IPS DF 4.7 (cell line): Measurements from ENCODE around the gene VPS45.
"Not testable (repeated sequence)": the region's sequence is repeated elsewhere in the genome, so short reads cannot be mapped to it uniquely, and the experiment has no call there.

Experiments used
- DNase-seq: peaks from one replicate; pipeline ENCODE4 v3.0.0-alpha.2; 2013; ENCODE audit warnings: low spot score; ENCODE audit errors: extremely low read depth

The VPS45 gene

DNA sequence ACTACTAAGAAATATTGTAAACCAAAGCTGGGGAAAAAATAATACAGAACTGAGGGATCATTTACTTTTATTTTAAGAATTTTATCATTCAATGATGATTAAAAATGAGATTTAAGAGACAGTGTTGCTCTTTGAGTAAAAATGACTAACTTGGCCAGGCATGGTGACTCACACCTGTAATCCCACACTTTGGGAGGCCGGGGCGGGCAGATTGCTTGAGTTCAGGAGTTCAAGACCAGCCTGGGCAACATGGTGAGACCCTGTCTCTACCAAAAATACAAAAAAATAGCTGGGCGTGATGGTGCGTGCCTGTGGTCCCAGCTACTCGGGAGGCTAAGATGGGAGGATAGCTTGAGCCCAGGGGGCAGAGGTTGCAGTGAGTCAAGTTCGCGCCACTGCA is 60.3 kb downstream of the VPS45 start:
- DNase-seq: no peak

DNA sequence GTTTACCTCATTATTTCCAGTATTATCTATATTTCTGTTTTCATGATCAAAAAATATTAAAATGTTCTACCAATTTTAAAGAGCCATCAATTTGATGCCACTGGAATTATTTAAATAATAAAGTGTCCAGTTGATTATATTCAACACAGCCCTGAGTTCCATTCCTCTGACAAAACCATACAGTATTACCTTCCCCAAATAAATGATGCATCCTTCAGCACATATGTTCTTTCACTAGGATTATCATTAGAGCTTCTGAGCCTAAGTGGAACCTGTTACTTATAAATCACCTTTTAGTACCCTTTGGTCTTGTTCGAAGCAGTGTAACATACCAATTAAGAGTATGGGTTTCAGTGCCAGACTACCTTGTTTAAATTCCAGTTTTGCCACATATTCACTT is 64.8 kb downstream of the VPS45 start:
- no peak for DNase-seq

DNA sequence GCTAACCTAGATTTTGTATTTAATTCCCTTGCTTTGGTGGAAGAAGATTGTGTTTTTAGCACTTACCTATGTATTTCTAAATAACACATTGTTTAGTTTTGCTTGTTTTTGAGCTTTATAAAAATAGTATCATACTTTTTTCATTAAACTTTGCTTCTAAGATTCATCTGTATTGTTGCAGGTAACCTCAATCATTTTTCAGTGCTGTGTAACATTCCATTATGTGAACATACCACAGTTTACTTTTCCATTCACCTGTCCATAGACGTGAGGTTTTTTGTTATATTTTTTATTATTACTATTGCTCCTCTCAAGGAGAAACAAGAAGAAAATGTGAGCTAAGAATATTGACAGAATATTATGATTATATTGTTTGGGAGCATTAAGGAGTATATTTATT is 67.0 kb downstream of the VPS45 start:
- DNase-seq: no peak

DNA sequence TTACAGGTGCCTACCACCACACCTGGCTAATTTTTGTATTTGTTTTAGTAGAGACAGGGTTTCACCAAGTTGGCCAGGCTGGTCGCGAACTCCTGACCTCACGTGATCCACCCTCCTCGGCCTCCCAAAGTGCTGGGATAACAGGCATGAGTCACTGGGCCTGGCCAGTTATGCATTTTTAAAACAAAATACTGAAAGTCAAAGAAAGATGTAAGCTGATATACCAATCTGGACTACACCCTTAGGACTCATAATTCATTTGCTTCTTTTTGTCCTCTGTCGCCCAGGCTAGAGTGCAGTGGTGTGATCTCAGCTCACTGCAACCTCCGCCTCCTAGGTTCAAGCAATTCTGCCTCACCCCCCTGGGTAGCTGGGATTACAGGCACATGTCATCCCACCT is 67.8 kb downstream of the VPS45 start:
- DNase-seq: not testable (repeated sequence)

DNA sequence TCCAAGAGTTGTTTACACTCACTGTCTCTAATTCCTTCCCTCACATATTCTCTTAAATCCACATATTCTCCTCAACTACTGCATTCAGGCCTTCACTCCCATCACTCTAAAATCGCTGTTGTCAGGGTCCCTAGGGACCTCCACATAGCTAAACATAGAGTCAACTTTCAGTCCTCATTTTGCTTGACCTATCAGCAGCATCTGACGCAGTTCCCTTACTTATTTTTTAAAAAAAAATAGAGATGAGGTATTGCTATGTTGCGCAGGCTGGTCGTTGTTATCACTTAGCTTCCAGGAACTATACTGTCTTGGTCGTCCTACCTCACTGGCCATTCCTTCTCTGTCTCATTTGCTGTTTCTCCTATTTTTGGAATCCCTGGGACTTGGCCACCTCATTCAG is 70.5 kb downstream of the VPS45 start:
- no peak for DNase-seq

DNA sequence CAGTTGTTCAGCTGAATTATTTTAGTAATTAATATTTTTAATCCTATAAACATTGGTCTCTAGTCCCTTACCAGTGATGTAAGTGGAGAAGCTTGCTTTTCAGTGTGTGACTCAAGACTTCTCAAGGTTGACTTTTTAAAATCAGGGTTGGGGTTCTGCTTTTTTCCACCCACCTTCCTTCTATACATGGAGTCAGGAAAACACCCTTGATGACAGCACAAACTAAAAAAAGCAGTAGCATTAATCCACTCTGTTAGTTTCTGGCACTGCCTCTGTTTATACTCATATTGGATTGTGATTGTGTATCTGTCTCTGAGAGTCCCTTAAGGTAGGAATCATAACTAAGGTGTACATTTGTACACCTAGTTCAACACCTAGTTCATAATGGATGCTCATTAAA is 73.9 kb downstream of the VPS45 start:
- DNase-seq: no peak

DNA sequence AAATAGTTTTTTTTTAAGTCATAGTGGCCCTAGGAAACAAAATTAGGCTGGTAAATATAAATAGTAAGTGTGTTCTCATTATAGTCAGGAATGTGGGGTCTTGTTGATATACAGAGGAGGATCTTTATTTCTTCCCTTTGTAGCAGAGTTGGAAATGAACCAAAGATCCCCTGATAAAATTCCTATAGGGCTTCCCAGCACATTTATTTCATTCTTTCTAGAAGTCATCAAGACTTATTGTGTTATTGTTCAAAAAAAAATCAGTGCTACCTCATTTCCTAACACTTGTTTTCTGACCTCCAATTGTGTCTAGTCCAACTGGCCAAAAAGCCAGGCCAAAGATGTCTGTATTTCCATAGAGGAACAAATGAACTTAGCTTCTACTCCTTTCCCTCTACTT is 74.5 kb downstream of the VPS45 start:
- DNase-seq: no peak

DNA sequence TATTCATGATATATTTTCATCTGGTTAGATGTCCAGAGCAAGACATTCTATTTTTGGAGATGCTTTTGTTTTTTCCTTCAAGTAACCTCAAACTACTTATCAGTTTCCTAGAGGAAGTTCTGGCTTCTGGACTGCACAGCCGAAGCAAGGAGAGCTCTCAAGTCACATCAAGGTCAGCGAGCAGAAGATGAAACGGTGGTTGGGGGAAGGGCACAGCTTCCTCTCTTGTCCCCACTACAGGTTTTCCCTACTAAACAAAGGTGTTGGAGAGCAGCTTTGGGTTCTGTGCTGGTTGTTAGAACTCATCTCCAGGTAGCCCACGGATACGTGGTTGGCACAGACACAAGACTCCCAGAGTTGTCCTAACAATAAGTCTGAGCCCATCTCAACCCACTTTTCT is 77.0 kb downstream of the VPS45 start:
- no peak for DNase-seq

DNA sequence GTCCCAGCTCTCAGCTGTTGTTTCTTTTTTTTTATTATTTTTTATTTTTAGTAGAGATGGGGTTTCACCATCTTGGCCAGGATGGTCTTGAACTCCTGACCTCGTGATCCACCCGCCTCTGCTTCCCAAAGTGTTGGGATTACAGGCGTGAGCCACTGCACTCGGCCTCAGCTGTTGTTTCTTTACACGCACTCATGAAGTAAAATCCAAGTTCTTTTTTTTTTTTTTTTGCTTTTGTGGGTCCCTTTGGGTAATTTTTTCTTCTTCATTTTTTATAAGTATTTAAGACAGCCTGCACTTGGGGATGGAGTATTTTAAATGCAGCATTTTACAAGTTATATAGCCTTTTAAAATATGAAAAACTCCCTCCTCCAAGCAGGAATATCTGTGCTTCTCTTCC is 78.4 kb downstream of the VPS45 start:
- DNase-seq: not testable (repeated sequence)

DNA sequence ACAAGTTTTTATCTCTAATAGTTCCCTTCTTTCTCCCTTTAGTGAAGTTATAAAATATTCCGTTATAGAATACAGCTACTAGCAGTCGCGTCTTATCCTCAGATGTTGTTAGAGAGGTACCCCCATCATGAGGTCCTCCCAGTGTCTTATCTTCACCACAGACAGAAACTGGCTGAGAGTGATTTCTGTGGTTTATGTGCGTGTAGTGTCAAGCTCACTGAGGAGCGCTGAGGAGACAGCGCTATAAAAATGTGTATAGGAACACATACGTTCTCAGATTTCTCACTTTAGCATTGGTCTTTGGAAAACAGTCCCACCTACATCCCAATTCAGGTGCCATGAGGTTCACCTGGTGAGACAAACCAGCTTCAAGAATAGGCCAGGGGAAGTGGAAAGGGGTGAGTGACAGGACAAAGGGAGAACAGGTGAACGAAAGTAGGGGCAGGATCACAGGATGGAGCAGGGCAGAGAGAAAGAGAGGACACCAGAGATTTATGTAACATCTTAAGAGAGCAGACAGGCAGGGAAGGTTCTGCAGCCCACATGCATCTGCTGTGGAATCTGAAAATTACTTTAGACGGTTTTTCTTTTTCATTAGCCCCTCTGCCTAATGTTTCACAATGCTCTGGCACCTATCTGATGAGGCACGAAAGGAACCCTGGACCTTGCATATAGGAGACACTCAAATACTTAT is 79.4 kb downstream of the VPS45 start:
- DNase-seq: no peak

DNA sequence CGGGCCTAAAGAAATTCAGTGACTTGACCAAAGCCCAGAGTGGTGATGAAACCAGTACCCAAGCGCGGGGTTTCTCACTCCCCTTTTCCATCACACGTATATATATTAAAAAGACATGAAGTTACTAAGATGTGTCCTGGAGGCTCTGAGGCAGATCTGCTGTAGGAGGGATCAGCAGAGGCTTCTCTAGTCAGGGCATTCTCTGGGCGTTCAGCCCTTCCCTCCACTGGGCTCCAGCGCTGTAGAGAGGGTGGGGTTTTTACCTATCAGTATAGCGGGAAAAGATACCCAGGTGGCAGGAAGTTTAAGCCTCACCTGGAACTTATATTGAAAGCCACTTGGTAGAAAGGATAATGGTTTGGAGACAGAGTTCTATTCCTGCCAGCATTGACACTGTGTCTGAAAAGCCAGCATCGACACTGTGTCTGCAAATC is 81.3 kb downstream of the VPS45 start:
- DNase-seq: no peak

DNA sequence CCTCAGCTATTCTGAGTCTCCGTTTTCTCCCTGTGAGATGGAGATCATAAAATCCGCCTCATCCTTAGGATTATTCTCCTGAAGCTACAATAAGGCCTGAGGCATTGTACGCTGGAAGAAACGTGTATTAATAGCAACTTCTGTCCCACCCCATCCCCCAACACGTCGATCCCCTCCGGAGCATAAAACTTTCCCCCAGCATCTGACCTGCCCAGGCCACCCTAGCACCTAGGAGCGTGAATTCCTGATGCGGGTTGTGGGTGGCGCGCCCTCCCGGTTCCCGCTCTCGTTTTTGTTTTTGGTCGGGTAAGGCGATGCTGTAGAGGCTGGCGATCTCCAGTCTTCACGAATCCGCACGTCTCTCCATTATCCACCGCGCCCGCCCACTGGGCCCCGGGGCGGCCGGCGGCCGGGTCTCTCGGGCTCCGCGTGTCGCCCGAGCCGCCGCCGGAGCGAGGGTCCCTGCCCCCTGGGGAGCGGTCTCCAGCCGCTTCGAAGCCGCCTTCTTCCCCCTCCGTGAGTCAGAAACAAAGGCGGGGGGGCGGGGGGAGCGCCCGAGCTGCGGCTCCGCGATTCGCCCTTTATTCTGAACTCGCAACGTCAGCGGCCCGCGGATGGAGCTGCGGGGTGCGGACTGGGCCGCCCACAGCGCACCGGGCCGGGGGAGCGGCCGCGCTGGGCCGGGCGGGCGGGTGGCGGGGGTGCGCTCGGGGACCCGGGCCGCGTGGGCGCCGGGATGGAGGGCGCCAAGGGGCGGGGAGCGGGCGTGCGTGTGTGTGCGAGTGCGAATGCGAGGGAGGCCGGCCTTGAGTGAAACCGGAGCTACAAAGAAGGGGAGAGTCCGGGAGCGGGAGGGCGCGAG is 81.9 kb downstream of the VPS45 start, which contains the start of gene PLEKHO1:
Gene PLEKHO1 (plus strand): TSS at position 646 of the 862 bp plus-strand sequence. CDS start 342 bp downstream, outside the sequence.
- no peak for DNase-seq

DNA sequence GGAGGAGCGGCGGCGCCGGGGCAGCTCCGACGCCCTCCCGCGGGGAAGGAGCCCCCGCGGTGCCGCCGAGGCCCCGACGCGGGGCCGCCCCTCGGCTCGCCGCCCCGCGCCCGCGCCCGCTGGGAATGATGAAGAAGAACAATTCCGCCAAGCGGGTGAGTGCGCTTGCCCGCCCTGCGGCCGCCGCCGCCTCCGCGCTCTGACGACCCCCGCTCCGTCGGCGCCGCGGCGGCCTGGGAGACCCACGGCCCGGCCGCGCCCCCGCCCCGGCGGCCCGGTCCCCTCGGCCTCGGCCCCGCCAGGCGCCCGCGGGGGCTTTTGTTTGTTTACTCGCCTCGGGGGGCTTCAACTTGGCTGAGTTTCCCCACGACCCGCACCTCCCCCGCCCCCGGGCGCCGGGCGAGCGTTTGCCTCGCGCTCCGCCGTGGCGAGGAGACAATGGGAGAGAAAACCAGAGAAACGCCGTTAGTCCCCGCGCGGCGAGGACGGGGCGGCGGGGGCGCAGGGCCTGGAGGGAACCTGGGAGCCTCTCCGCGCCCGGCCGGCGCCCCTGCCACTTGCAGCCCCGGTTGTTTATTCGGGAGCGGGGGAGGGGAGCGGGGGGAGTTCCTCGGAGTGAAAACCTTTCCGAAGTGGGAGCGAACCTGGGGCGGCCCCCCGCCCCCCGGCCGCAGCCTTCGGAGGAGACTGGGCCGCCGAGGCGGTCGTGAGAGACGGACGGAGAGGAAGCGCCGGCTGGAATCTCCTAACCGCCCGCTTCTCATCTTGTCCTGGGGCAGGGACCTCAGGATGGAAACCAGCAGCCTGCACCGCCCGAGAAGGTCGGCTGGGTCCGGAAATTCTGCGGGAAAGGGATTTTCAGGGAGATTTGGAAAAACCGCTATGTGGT is 82.8 kb downstream of the VPS45 start:
- DNase-seq: no peak

DNA sequence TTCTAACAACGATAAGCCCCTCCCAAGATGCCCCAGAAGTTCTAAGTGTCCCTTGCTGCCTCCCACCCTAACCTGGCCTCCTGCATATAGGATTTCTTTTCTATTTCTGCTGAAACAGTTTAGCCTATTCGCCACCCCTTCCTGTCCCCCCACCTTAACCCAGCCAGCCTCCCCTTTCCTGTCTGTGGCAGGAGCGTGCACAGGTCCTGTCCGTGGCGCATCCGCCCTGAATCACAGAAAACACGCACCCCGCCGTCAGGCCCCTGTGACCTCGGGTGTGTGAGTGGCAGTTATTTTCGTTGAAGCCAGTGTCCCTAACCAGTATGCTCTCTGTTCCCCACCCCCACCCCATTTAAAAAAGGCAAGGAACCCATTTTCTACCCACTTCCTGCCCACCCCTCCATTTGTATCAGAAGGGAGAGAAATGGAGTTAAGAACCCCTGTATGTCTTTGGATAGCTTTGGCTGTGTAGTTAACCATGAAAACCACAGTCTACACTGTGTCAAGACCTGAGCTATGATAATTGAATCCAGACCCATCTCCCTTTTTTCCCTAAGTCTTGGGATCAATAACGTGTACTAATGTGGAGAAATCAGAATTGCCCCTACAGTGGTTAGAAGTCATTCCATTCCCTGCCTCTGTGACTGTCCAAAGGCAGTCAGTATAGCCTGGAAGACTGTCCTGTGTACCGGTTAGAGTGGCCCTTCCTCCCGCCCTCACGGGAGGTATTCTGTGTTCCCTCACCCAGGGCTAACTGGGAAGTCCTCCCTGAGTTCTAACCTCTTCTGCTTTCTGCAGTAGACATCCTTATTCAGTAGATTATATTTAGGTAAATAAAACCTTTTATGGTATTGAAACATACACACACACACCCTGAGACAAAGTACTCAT is 84.0 kb downstream of the VPS45 start:
- no peak for DNase-seq

DNA sequence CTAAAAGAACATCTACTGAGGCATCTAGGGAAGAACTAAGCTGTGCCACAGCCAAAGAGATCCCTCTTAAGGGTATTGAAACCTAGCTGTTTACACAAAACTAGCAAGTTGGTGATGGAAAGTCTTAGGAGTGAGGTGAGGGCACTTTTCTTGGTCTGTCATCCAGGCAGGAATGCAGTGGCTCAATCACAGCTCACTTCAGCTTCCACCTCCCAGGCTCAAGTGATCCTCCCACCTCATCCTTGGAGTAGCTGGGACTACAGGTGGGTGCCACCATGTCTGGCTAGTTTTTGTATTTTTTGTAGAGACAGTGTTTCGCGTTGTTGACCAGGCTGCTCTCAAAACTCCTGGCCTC is 84.6 kb downstream of the VPS45 start:
- no peak for DNase-seq

DNA sequence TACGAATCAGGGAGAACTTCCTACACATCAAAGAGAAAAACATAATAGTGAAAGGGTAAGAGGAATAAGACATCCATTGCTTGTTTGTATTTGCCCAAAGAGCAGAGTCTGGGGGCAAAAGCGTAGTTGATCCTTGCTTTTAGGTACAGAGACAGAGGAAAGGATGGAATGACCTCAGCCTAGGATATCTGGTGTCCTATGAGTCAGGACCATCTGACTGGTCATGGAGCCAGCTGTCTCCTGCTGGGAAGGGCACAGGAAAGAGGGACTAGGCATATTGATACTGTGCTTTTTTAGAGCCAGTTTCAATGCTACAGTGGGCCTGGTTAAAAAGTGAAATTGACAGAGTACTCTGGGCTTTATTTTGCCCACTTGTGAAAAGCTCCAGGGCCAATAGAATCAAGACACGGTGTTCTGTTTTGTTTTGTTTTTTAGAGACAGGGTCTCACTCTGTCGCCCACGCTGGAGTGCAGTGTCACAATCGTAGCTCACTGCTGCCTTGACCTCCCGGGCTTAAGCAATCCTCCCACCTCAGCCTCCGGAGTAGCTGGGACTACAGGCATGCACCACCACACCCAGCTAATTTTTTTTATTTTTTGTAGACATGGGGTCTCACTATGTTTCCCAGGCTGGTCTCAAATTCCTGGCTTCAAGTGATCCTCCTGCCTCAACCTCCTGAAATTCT is 85.3 kb downstream of the VPS45 start:
- no peak for DNase-seq

DNA sequence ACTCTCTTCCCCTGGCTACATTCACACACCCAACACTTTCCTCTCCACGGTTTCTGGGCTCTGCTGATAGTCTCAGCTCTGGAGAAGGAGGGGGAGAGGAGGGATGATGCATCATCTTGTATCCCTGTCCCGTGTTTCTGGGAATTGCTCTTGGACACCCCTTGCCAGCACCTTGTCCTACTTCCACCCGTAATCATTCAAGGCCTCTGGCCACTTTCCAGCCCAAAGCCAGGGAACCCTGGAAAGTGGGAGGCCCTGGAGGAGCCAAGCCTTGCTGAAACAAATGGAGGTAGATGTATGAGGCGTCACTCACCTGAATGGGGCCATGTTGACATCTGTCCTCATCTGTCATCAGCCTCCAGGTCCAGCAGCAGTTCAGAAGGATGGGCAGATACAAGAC is 86.6 kb downstream of the VPS45 start:
- DNase-seq: no peak

DNA sequence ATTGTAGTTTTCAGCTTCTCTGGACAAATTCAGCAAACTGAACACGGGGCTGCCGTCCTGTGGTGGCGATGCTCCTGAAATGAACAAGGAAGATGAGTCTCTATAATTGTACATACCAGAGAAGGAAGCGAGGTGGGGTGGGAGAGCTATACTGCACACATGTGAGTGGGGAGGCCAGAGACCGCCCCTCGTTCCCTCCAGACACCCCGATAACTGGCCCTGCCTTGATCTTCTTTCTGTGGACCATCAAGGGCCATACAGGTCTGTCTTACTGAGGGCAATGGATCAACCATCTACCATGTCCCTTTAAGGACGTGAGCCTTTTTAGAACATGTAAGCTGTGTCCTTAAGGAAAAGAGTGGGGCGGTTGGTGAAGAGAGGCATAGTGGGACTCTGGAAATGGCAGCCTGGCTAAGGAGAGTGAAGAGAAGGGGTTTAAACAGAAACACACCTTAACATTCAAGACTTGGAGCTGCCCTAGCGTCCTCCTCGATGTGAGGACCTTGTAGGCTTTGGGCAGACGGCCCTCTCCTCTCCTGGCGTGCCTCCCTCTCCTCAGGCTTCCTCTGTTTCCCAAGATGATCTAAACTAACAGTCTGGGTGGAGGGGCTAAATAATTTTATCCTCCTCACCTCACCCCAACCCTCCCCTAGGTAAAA is 88.0 kb downstream of the VPS45 start:
- no peak for DNase-seq

DNA sequence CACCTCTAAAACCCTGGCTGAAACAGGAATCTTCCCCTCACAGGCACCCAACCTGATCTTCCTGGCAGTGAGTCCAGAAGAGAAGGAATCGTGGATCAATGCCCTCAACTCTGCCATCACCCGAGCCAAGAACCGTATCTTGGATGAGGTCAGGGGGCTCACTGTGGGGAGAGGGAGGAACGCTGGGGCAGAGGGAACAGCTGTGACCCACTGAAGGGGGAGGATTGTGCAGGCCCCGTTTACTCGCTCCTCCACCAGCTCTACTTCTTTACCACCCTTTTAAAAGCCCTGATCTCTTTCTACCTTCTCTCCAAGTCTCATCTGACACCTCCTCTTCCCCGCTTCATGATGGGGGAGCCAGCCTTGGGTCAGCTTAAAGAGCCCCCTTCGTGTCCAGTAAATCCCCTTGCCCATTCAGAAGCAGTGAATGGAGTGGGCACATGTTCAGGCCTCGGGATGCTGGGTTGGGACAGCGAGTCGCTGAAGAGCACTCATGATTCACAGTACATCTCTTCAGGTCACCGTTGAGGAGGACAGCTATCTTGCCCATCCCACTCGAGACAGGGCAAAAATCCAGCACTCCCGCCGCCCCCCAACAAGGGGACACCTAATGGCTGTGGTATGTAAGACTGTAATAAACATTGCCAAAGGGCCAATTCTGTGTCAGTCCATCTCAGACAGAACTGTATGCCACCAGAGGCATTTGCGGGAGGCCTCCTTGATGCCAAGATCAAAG is 89.5 kb downstream of the VPS45 start:
- no peak for DNase-seq
